Adrenal gland (tissue), 5 donors: ENCODE measurements around the gene PHYH.

ENCODE experiments used
- POLR2A ChIP-seq, 2 donors: fragments of 450-650 bp; IDR thresholded peaks; one replicate each; pipeline ENCODE4 v1.6.1; 2017; ENCODE audit warnings: antibody characterized with exemption in 2 of 2, mild to moderate bottlenecking in 2 of 2, moderate library complexity in 1 of 2
- TF ChIP-seq, protein P1 (sequence below), 6 experiments: fragments of 450-650 bp in 4 of 6; fragments of 200-600 bp in 2 of 6; sonication (generic) in 1 of 6; IDR thresholded peaks; 1 replicate in 5 of 6; 2 replicates in 1 of 6; pipeline versions ENCODE4 v1.5.1 to v1.8.0; 2016 to 2021; ENCODE audit warnings: antibody characterized with exemption in 6 of 6, mild to moderate bottlenecking in 2 of 6, moderate library complexity in 1 of 6
- donor health status: DM: no; HTN: no; CAD: no.

DNA sequence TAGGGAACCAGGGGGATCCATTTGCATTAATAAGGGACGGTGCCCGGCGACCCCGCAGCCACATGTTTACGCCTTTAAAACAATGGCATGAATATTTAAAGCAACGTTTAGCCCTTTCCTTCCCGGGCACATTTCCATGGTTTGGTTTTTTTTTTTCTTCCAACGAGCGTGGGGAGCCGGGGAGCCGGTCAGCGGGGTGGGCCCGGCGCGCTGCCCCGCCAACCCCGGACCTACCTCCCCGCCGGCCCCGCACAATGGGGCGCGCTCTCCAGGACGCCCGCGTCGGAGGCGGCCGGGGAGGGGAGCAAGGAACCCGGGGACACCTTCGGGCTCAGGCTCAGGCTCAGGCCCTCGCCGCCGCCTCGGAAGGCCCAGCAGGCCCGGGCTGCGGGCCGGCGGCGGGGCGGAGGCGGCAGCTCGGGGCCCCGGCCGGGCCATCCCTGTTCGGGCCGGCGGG, 47.2 kb upstream of the PHYH start:
- TF ChIP-seq, protein P1, sequence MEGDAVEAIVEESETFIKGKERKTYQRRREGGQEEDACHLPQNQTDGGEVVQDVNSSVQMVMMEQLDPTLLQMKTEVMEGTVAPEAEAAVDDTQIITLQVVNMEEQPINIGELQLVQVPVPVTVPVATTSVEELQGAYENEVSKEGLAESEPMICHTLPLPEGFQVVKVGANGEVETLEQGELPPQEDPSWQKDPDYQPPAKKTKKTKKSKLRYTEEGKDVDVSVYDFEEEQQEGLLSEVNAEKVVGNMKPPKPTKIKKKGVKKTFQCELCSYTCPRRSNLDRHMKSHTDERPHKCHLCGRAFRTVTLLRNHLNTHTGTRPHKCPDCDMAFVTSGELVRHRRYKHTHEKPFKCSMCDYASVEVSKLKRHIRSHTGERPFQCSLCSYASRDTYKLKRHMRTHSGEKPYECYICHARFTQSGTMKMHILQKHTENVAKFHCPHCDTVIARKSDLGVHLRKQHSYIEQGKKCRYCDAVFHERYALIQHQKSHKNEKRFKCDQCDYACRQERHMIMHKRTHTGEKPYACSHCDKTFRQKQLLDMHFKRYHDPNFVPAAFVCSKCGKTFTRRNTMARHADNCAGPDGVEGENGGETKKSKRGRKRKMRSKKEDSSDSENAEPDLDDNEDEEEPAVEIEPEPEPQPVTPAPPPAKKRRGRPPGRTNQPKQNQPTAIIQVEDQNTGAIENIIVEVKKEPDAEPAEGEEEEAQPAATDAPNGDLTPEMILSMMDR (IDR thresholded peaks at IDR 0.05) = no peak
- TF ChIP-seq POLR2A (IDR thresholded peaks at IDR 0.05) = no peak
